ENCODE data around the gene ACVR1B. TPM values are rescaled to one million over a fixed set of nuclear protein-coding genes. Genes with fewer than 3 reads are reported as not detected.

ACVR1B gene
- total and polyA plus RNA-seq, 2 donors (not counting 3 experiments of a cell fraction or from before 2014, with no cell fraction given): 29.0 to 33.7 TPM

- Histone ChIP-seq H3K36me3 (ENCODE audit: control insufficient read depth in 2 of 2, extremely low read depth in 1 of 2, insufficient read depth in 2 of 2, low read length in 2 of 2) (peaks cover 0 to 2% of the 10 kb centered on the region in 2 experiments), H3K4me1 (ENCODE audit: control insufficient read depth, extremely low read depth, insufficient read depth, low read length) (peaks cover 56% of the 10 kb centered on the region), H3K9ac (replicated peaks; ENCODE audit: extremely low read depth, insufficient read depth, low read length) (no peak overlapping the region), H2AFZ (ENCODE audit: low read depth, low read length) (no peak overlapping the region), H3K4me3 (replicated peaks in 1 of 3; ENCODE audit: insufficient read depth in 1 of 3, low read depth in 1 of 3, low read length in 3 of 3) (no peak overlapping the region), H3K9me1 (replicated peaks; ENCODE audit: control insufficient read depth, extremely low read depth, insufficient read depth, low read length) (no peaks in the 10 kb centered on the region), H4K20me1 (replicated peaks; ENCODE audit: control insufficient read depth, extremely low read depth, insufficient read depth, low read length) (peaks cover 4% of the 10 kb centered on the region), H3K4me2 (ENCODE audit: insufficient read depth, low read length) (peak overlapping the region; percentile 62), H3K27ac (ENCODE audit: insufficient read depth, low read depth, low read length) (peak overlapping the region; percentile 98), H3K27me3 (ENCODE audit: control insufficient read depth in 2 of 2, insufficient read depth in 2 of 2, low read length in 2 of 2) (no peaks in the 10 kb centered on the region), H3K79me2 (ENCODE audit: control insufficient read depth, insufficient read depth, low read length) (peaks cover 70% of the 10 kb centered on the region), H3K9me3 (replicated peaks; ENCODE audit: control insufficient read depth, insufficient read depth, low read length) (no peaks in the 10 kb centered on the region)
- no TSS peak for BruUV-seq (replicated peaks)
- FAIRE-seq (no peak), DNase-seq (ENCODE audit: low read depth, low spot score) (no peak)
- ChIA-PET POLR2A (no interaction called here), CTCF (interaction anchor here (1.0 to 3.7 kb wide), 7 partner anchors 8 to 35 kb away, joined by 3 to 36 read pairs (median 9); partner anchors contain the start of gene ACVR1B)
- dilution Hi-C loops (cut with MboI; ENCODE audit: extremely low pct_ligation_motif_present, low sequenced_read_pairs): no loop called here
- TF ChIP-seq POLR2A (IDR thresholded peaks at IDR 0.05; ENCODE audit: low read depth, low read length): no peak
- no peak for TF ChIP-seq GATA2 (IDR thresholded peaks at IDR 0.05; ENCODE audit: insufficient read depth, insufficient read length, low read depth, low read length)
- TF ChIP-seq JUN (IDR thresholded peaks at IDR 0.05; ENCODE audit: borderline replicate concordance, insufficient read depth, insufficient read length, low read depth): no peak
- TF ChIP-seq, protein P1, sequence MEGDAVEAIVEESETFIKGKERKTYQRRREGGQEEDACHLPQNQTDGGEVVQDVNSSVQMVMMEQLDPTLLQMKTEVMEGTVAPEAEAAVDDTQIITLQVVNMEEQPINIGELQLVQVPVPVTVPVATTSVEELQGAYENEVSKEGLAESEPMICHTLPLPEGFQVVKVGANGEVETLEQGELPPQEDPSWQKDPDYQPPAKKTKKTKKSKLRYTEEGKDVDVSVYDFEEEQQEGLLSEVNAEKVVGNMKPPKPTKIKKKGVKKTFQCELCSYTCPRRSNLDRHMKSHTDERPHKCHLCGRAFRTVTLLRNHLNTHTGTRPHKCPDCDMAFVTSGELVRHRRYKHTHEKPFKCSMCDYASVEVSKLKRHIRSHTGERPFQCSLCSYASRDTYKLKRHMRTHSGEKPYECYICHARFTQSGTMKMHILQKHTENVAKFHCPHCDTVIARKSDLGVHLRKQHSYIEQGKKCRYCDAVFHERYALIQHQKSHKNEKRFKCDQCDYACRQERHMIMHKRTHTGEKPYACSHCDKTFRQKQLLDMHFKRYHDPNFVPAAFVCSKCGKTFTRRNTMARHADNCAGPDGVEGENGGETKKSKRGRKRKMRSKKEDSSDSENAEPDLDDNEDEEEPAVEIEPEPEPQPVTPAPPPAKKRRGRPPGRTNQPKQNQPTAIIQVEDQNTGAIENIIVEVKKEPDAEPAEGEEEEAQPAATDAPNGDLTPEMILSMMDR (IDR thresholded peaks at IDR 0.05; ENCODE audit: extremely low read depth in 1 of 2, insufficient read depth in 1 of 2, low read depth in 1 of 2, low read length in 2 of 2): no peak
- intact Hi-C loops (cut with micrococcal nuclease): loop anchor here (1.0 kb wide), 1 partner anchor 7 kb away; no protein-coding TSS in a partner anchor
These were observed 18.1 kb downstream of the ACVR1B start for GRCh38 chr12:51969643-51970042.
